Prostate gland (tissue), 2 donors: ENCODE results near the gene KIAA0040. TPM values are rescaled to one million over a fixed set of nuclear protein-coding genes. Genes with fewer than 3 reads are reported as not detected.

Experiments
- DNase-seq: peaks from one replicate; pipeline ENCODE4 v3.0.0-alpha.2; 2019; ENCODE audit warnings: low spot score
- H3K27ac ChIP-seq, 2 donors: fragments of 200-600 bp; sonication (generic); 2 replicates each; pipeline ENCODE4 v1.5.1; 2017 to 2019
- H3K27me3 ChIP-seq: fragments of 200-600 bp; sonication (generic); replicated peaks from 2 replicates; pipeline ENCODE4 v1.5.1; 2019; ENCODE audit not compliant: insufficient read depth
- H3K36me3 ChIP-seq, 2 donors: fragments of 200-600 bp; sonication (generic); 1 replicate in 1 of 2; 2 replicates in 1 of 2; pipeline versions ENCODE4 v1.5.1 to v1.8.1; 2017 to 2019
- H3K4me1 ChIP-seq: fragments of 200-600 bp; sonication (generic); replicated peaks from 2 replicates; pipeline ENCODE4 v1.5.1; 2019
- H3K4me3 ChIP-seq, 2 donors: fragments of 200-600 bp; sonication (generic); 2 replicates each; pipeline ENCODE4 v1.5.1; 2017 to 2019
- H3K9me3 ChIP-seq: fragments of 200-600 bp; sonication (generic); 2 replicates; pipeline ENCODE4 v1.5.1; 2017
- POLR2A ChIP-seq: fragments of 450-650 bp; IDR thresholded peaks from one replicate; pipeline ENCODE4 v1.6.1; 2016; ENCODE audit warnings: antibody characterized with exemption, mild to moderate bottlenecking
- POLR2AphosphoS5 ChIP-seq: sonication (generic); formaldehyde crosslinking; IDR thresholded peaks from one replicate; pipeline ENCODE4 v1.6.1; 2017; ENCODE audit warnings: antibody characterized with exemption
- WGBS: methylation state at CpG from one replicate; pipeline ENCODE4 v1.1.5; 2018; 5-methylcytosine and 5-hydroxymethylcytosine counted together
- intact Hi-C: fragments of 100-400 bp; cut with DNase I; formaldehyde crosslinking; loops from one replicate; pipeline ENCODE4 v1.14.2; 2022
- total RNA-seq, 2 donors: library from RNA; depleted of rRNA; stranded (reverse); fragments of >200 nt; gene quantifications; one replicate each; pipeline ENCODE4 v1.1.0, GENCODE V29; 2016
- TF ChIP-seq, protein P1 (sequence below), 4 experiments: fragments of 200-600 bp in 2 of 4; fragments of 450-650 bp in 2 of 4; sonication (generic) in 2 of 4; IDR thresholded peaks; 1 replicate in 3 of 4; 2 replicates in 1 of 4; pipeline ENCODE4 v1.5.1; 2016 to 2019; ENCODE audit warnings: antibody characterized with exemption in 4 of 4, mild to moderate bottlenecking in 2 of 4, moderate library complexity in 2 of 4

KIAA0040 gene
- total RNA-seq, 2 donors from 2014 or later, result 17.4 to 19.1 TPM

DNA sequence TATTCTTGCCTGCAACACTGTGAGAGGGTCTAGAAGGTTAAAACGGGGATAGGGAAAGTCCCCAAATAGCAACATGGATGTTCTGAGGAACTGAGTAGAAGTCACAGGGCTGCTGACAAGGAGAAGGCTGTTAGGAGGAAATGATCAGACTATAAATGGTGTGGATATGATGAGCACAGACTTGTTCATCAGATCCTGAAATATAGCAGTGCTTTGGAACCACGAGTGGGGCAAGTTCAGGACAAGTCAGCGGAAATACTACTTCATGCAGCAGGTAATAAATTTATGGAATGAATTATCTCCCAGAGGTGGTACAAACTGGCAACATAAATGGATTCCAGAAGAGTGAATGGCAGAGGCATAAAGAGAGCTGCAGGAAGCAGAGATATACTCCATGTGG, 3.2 kb upstream of the KIAA0040 start:
- no peak overlapping the region for H3K4me3 ChIP-seq
- DNase-seq, result peak; percentile 53
- H3K4me1 ChIP-seq, result no peaks in the 10 kb centered on the region
- H3K27ac ChIP-seq, result peak overlapping the region in 1 of 2 donors; percentile 15
- H3K36me3 ChIP-seq, result no peaks in the 10 kb centered on the region
- H3K9me3 ChIP-seq, result no peaks in the 10 kb centered on the region
- TF ChIP-seq, protein P1, sequence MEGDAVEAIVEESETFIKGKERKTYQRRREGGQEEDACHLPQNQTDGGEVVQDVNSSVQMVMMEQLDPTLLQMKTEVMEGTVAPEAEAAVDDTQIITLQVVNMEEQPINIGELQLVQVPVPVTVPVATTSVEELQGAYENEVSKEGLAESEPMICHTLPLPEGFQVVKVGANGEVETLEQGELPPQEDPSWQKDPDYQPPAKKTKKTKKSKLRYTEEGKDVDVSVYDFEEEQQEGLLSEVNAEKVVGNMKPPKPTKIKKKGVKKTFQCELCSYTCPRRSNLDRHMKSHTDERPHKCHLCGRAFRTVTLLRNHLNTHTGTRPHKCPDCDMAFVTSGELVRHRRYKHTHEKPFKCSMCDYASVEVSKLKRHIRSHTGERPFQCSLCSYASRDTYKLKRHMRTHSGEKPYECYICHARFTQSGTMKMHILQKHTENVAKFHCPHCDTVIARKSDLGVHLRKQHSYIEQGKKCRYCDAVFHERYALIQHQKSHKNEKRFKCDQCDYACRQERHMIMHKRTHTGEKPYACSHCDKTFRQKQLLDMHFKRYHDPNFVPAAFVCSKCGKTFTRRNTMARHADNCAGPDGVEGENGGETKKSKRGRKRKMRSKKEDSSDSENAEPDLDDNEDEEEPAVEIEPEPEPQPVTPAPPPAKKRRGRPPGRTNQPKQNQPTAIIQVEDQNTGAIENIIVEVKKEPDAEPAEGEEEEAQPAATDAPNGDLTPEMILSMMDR (IDR thresholded peaks at IDR 0.05), result no peak
- TF ChIP-seq POLR2AphosphoS5, result peak; percentile 68
- 46% methylated on average over 3 of the region's 3 CpGs for WGBS
- H3K27me3 ChIP-seq, result no peaks in the 10 kb centered on the region
- intact Hi-C loops, result no loop called here

DNA sequence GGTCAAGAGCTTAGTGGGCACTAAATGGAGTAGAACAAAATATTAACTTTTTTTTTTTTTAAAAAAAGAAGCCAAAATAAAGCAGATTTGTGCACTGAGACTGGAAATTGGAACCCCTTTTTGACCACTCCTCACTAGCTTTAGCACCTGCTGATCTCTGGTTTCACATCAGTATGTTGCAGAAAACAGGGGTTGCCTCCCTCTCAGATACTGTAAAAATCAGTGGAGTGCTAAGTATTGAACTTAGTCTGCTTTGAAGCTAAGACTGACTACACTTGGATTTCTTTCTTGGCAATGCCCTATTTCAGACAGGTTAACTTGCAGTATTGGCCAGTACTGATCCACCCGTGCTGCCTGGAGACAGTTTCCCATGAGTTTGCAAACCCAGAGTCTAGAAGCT, 2.7 kb upstream of the KIAA0040 start:
- no peaks in the 10 kb centered on the region for H3K36me3 ChIP-seq
- 0% methylated on average over 1 of the region's 1 CpG for WGBS
- H3K27me3 ChIP-seq, result no peaks in the 10 kb centered on the region
- no peaks in the 10 kb centered on the region for H3K4me1 ChIP-seq
- no peaks in the 10 kb centered on the region for H3K9me3 ChIP-seq
- intact Hi-C loops, result no loop called here
- DNase-seq, result no peak
- no peak overlapping the region for H3K4me3 ChIP-seq
- TF ChIP-seq POLR2AphosphoS5, result no peak
- TF ChIP-seq POLR2A, result no peak
- TF ChIP-seq, protein P1 (IDR thresholded peaks at IDR 0.05), result no peak
- peak overlapping the region in 1 of 2 donors; percentile 15 for H3K27ac ChIP-seq

DNA sequence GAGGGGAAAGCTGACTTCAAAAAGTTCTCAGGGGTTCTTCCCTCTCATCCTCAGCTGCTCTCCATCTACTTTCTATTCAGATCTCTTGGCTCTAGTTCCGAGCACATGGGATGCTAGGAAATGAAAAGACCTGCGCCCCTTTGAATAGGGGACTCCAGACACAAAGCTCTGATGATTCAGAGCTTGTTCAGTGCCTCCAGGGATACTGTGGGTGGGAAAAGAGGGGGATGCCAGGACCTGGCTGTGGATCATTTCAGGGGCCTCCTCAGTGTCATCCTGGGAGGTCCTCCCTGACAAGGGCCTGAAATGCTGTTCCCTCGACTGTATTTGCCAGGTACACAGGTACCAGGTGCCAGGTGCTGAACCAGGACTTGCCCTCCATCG, 943 bp upstream of the KIAA0040 start:
- intact Hi-C loops, result no loop called here
- Histone ChIP-seq H3K27ac (peak overlapping the region; percentile 90 to 94), H3K4me1 (no peaks in the 10 kb centered on the region), H3K36me3 (no peaks in the 10 kb centered on the region), H3K27me3 (no peaks in the 10 kb centered on the region), H3K9me3 (no peaks in the 10 kb centered on the region), H3K4me3 (peak overlapping the region in 1 of 2 donors; percentile 65)
- DNase-seq, result no peak
- WGBS, result 47% methylated on average over 4 of the region's 4 CpGs
- TF ChIP-seq POLR2AphosphoS5 (no peak), POLR2A (no peak)
- TF ChIP-seq, protein P1 (IDR thresholded peaks at IDR 0.05), result no peak

DNA sequence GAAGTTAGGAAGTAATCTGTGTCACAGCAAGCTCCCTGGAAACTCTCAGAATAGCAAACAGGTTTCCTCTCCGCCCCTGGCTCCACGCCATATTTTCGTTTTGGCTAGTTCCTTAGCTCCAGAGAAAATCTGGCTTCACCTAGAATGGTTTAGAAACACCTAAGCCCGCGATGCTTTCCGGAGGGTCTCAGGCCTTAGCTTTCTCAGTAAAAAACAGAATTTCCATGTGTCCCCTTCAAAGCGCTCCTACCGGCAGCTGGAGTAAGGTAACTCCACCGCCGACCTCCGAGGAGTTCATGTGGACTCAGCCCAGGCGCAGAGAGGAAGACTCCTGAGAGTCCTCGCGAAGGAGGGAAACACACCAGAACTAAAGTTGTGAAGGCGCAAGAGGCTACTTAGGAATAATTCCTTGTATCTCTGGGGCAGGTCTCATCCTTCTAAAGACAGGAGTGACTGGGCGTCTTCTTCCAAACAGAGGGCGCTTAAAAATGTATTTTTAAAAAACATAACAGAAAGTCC, 406 bp downstream of the KIAA0040 start:
- Histone ChIP-seq H3K9me3 (no peaks in the 10 kb centered on the region), H3K4me3 (peak overlapping the region; percentile 45 to 65), H3K27ac (peak overlapping the region; percentile 90 to 94), H3K36me3 (no peaks in the 10 kb centered on the region), H3K27me3 (no peaks in the 10 kb centered on the region), H3K4me1 (no peaks in the 10 kb centered on the region)
- intact Hi-C loops, result no loop called here
- TF ChIP-seq, protein P1 (IDR thresholded peaks at IDR 0.05), result peak in 2 of 4 experiments; percentile 23 to 24
- TF ChIP-seq POLR2AphosphoS5 (peak; percentile 4), POLR2A (no peak)
- peak; percentile 78 for DNase-seq
- WGBS, result under 1% methylated on average over 17 of the region's 17 CpGs

DNA sequence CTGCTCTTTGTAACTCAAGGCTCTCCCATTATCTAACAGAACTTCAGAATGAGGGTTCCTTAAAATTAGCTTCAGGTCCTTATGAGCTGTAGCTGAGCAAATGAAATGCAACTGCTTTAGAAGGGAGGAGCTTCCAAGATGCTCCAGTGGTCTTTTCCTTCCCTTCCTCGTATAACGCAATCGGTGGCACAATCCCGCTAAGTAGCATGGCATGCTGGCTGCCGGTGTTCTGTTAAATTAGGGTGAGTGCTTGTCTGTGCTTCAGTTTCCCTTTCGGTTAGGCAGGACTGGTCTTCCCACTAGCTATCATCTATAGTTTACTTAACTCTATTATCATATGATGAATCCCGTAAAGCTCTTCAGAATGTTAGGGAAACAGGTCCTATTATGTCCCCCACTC, 917 bp downstream of the KIAA0040 start:
- peak overlapping the region; percentile 45 to 65 for H3K4me3 ChIP-seq
- intact Hi-C loops, result no loop called here
- peak overlapping the region; percentile 90 to 94 for H3K27ac ChIP-seq
- peak; percentile 29 for DNase-seq
- no peaks in the 10 kb centered on the region for H3K9me3 ChIP-seq
- TF ChIP-seq, protein P1 (IDR thresholded peaks at IDR 0.05), result no peak
- TF ChIP-seq POLR2AphosphoS5, result peak; percentile 47
- no peaks in the 10 kb centered on the region for H3K36me3 ChIP-seq
- H3K27me3 ChIP-seq, result no peaks in the 10 kb centered on the region
- H3K4me1 ChIP-seq, result no peaks in the 10 kb centered on the region
- 2% methylated on average over 7 of the region's 7 CpGs for WGBS
